ENCODE results near the gene IMP3.

DNA sequence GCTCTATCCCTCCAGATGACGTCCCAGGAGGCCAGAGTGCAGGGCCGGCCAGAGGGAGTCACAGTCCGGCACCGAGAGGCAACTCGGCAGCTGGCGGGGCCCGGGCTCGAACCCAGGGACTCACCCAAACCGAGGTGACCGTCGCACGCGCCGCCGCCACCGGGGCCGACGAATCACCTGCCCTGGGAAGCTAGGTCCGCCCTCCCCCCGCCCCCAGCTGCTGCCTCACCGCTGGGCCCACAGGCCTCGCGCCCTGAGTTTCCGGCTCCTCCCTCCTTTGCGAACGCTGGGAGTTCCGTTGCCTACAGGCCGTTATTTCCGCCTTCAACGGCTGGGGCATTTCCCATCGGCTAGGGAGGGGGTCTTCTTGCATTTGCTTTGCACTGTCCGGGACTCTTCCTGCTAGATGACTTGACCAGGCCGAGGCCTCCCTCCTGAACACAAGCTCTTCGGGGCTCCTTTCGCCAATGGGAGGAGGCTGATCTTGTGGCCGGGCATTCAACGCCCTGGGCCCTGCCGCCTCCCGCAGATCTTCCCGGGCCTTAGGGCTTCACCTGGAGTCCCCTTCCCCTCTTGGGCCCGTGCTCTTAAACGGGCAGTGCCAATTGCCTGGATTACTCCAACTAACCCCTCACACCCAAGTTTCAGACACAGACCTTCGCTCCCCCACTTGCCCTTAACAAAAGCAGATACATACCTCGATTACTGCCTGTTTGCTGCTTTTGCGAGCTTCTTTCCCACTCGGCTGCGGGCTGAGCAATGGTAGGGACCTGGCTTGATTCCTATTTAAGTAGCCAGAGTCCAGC lies 14.3 kb downstream of the IMP3 start, which contains the start of gene SNUPN:
- TF ChIP-seq CTCF (conservative IDR thresholded peaks at IDR 0.05; ENCODE audit: low read length) (no peak), EZH2phosphoT487 (IDR thresholded peaks at IDR 0.05; ENCODE audit: borderline replicate concordance, low read depth, low read length) (no peak)

Measured in OCI-LY7 (cell line).